ENCODE measurements around the gene MRPL28. TPM values are rescaled to one million over a fixed set of nuclear protein-coding genes. Genes with fewer than 3 reads are reported as not detected.
"Not testable (repeated sequence)": the region's sequence is repeated elsewhere in the genome, so short reads cannot be mapped to it uniquely, and the experiment has no call there.

The MRPL28 gene
- total RNA-seq, 1 donor from 2014 or later: 79.6 TPM

DNA sequence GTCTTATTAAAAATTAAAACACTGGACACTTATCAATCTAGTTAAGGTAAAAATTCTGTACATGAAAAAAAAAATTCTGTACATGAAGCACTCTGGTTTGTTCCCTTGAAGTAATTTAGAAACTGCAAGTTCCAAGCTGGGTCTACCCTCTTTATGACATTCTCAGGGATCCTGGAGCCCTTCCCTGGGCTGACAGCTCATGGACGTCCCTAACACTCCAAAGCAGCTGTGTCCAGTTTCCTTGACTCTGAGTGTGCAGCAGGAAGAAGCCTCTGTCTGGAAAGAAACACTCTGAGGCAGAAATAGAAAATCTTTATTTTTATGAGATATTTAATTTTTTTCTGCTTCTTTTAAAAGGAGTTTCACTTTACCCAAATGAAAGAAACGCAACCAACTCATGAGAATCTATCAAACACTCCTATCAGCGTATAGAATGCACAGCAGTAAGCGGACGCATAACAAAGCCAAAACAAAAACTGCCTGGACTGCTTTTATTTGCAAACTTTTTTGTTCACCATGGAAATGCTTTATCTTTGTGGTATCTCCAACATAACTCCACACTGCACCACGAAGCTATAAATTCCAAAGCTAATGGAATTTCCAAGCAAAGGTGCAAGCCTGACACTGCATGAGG lies 39.0 kb downstream of the MRPL28 start:
- ATAC-seq (ENCODE audit: poor library complexity); DNase-seq; intact Hi-C loops (cut with DNase I): not testable (repeated sequence)

GRCh38 chr16:330741-331140 lies 39.6 kb downstream of the MRPL28 start:
- ATAC-seq (ENCODE audit: poor library complexity): no peak
- DNase-seq: no peak
- intact Hi-C loops (cut with DNase I): no loop called here

DNA sequence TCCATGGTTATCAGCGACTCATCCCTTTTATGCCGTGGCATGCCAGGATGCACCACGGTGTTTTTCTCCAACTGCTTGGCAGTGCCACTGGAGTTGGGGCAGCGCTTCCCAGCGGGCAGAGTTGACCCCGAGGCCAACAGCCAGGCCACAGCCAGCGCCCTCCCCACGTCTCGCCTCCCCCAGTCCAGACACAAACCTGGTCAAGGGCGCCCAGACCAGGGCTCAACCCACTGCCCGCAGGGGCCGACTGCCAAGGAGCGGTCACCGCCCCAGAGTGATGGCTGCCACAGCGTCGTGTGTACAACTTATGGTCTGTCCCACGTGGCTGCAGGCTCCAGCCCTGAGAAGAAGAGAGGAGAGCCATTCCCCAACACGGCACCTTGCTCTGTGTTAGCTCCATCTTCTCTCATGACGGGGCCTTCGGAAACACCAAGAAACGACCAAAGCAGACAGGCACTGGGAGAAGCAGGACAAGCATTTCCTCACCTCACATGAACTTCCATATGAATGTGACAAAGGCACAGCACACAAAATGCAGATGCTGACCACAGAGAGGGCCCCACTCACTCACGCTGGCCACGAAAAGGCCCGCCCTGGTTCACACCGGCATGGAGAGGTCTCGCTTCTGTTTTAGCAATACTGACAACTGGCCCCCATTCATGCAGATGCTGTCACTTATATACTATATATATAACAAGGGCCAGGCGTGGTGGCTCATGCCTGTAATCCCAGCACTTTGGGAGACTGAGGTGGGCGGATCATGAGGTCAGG lies 44.8 kb downstream of the MRPL28 start:
- ATAC-seq (ENCODE audit: poor library complexity) (no peak), DNase-seq (no peak)
- intact Hi-C loops (cut with DNase I): no loop called here

DNA sequence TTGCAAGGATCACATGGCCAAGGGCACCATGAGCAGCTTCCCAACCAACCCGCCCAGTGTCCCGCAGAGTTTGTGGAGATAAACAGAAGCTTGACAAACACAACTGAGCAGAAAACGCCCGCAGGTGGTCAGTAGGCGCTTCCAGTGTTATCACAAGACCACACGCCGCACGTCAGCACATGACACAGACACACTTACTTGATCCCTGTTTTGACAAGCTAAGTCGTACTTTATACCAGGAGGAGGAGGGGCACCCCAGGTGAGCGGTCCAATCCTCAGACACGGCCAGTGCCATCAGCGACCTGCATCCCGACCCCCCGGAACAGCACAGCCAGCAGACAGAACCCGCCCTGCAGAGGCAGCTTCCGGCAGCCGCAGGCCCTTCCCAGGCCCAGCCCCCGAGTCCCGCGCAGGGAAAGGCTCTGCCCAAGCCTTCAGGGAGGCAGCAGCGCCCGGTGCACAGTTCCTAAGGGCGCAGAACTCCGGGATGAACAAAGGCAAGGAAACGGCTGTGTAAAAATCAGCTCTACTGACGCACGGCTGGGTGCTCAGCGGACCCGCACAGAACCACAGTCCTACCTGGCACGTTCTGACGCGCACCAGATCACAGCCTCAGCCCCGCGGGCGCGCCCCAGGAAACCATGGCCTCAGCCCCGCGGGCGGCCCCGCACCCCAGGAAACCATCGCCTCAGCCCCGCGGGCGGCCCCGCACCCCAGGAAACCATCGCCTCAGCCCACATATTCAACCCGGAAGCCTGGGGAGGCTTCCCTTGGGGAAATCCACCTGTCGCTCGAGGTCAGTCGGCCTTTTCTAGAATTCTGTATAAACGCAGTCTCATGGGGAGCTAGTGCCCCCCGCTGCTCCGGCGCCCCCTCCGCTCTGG lies 45.6 kb downstream of the MRPL28 start:
- DNase-seq: peak; percentile 53
- ATAC-seq (ENCODE audit: poor library complexity): peak; percentile 10
- intact Hi-C loops (cut with DNase I): no loop called here

GRCh38 chr16:324201-324450 lies 46.2 kb downstream of the MRPL28 start:
- ATAC-seq (ENCODE audit: poor library complexity) (no peak), DNase-seq (no peak)
- intact Hi-C loops (cut with DNase I): no loop called here

DNA sequence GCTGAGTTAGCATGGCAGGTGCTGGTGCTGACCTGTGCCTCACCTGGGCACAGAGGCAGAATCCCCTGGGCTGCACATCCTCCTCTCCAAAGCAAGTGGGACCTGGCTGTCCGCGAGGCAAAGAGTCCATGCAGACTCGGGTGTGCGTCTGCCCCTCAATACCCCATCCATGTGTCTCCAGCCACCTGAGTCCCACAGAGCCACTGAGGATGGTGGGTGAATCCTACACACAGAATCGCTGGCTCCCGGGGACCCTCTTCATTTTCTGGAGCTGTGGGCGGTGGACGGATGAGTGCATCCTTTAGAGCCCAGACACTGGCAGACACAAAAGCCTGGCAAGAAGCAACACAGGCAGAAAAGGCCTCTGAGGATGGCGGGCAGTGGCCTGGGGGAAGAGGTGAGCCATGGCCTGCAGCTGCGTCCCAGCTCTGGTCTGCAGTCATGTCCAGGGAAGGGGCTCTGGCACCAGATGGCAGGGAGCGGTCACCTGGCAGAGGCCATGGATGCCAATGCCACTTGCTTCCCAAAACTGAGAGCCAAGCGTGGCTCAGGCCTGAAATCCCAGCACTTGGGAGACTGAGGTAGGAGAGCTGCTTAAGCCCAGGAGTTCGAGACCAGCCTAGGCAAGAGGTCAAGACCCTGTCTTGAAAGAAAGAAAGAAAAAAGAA lies 47.7 kb downstream of the MRPL28 start:
- DNase-seq: no peak
- intact Hi-C loops (cut with DNase I): no loop called here

GRCh38 chr16:321532-321931 lies 48.8 kb downstream of the MRPL28 start:
- intact Hi-C loops (cut with DNase I): no loop called here
- no peak for DNase-seq
- no peak for ATAC-seq (ENCODE audit: poor library complexity)

More for the DNA sequence above, 47.7 kb downstream of the MRPL28 start:
- no peak for ATAC-seq (ENCODE audit: poor library complexity)

DNA sequence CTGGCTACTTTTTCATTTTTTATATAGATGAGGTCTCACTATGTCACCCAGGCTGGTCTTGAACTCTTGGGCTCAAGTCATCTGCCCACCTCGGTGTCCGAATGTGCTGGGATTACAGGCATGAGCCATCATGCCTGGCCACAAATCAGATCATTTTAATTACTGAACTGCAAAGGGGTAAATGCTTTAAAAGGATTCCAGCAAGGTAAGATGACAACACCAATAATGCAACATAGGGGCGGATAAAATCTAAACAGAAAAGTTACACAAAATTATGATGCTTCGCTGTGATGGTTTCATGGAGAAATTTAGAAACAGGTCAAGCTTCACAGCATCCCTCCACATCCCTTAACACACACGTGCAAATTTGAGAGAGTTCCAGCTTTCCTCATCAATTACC lies 50.1 kb downstream of the MRPL28 start:
- DNase-seq: no peak
- ATAC-seq (ENCODE audit: poor library complexity): no peak

GRCh38 chr16:318628-319027 lies 51.7 kb downstream of the MRPL28 start:
- no peak for ATAC-seq (ENCODE audit: poor library complexity)
- intact Hi-C loops (cut with DNase I): no loop called here
- DNase-seq: no peak

More for the DNA sequence above, 50.1 kb downstream of the MRPL28 start:
- intact Hi-C loops (cut with DNase I): no loop called here

DNA sequence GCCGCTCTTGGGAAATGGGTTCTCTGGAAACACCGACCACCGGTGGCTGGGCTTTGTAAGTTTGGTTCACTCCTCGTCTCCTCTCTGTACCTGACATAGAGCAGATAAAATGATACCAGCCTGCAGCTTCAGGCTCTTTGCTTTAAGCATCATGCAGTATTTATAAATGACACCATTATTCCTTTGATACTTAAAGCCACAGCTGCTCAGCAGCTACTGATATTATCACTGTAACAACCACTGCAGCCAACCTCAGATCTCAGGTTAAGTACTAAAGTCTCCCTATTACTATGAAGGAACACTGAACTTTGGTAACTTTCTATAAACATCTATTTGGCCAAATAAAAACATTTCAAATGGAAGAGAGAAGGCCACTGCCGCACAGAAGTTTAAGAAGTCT lies 52.8 kb downstream of the MRPL28 start:
- ATAC-seq (ENCODE audit: poor library complexity) (no peak), DNase-seq (no peak)
- intact Hi-C loops (cut with DNase I): no loop called here

Other genes with a start within 250 kb of the MRPL28 start
- 19.2 TPM for gene NPRL3, start 231.9 kb downstream of the MRPL28 start, total RNA-seq
- not detected for gene HBZ, start 217.9 kb downstream of the MRPL28 start, total RNA-seq
- gene HBM, start 204.6 kb downstream of the MRPL28 start, total RNA-seq: not detected
- gene HBA2, start 197.7 kb downstream of the MRPL28 start, total RNA-seq: 64.7 TPM
- 110 TPM for gene HBA1, start 193.9 kb downstream of the MRPL28 start, total RNA-seq
- gene HBQ1, start 190.1 kb downstream of the MRPL28 start, total RNA-seq: not detected
- gene LUC7L, start 141.1 kb downstream of the MRPL28 start, total RNA-seq: 25.0 TPM
- gene FAM234A, start 135.7 kb downstream of the MRPL28 start, total RNA-seq: 135 TPM
- 12.5 TPM for gene RGS11, start 94.6 kb downstream of the MRPL28 start, total RNA-seq
- 9.3 TPM for gene ARHGDIG, start 89.9 kb downstream of the MRPL28 start, total RNA-seq
- 1.8 TPM for gene PDIA2, start 87.4 kb downstream of the MRPL28 start, total RNA-seq
- 14.0 TPM for gene AXIN1, start 17.8 kb downstream of the MRPL28 start, total RNA-seq
- gene PGAP6, start 11.4 kb upstream of the MRPL28 start, total RNA-seq: 28.1 TPM
- 81.6 TPM for gene NME4, start 26.7 kb upstream of the MRPL28 start, total RNA-seq
- 9.1 TPM for gene DECR2, start 31.3 kb upstream of the MRPL28 start, total RNA-seq
- 25.4 TPM for gene RAB11FIP3, start 55.1 kb upstream of the MRPL28 start, total RNA-seq
- 17.7 TPM for gene CAPN15, start 157.2 kb upstream of the MRPL28 start, total RNA-seq
- not detected for gene PRR35, start 189.9 kb upstream of the MRPL28 start, total RNA-seq
- 0.38 TPM for gene NHLRC4, start 196.5 kb upstream of the MRPL28 start, total RNA-seq
- gene PIGQ, start 199.4 kb upstream of the MRPL28 start, total RNA-seq: 18.0 TPM
- gene RAB40C, start 219.5 kb upstream of the MRPL28 start, total RNA-seq: 11.0 TPM

All from Right ventricle myocardium superior (tissue), 1 donor.